ENCODE data around the gene TFF2.

GRCh38 chr21:42363312-42363711, 12.5 kb upstream of the TFF2 start:
- TF ChIP-seq CTCF (IDR thresholded peaks at IDR 0.05) (no peak), POLR2AphosphoS5 (IDR thresholded peaks at IDR 0.05; ENCODE audit: insufficient read depth in 1 of 2, low read depth in 1 of 2) (no peak), POLR2A (IDR thresholded peaks at IDR 0.05) (no peak)

Measured in vagina (tissue), 2 donors.